NCI-H2171 treated with DMSO at 0.1 percent for 48 hours (cell line): ENCODE data around the gene DLGAP1.
A peak's percentile ranks its signal among the peaks of the same experiment; 100 is the strongest.

Source experiments
- DNase-seq: peaks from one replicate; lab custom pipeline; 2025; lab: John Stamatoyannopoulos, UW

The DLGAP1 gene

DNA sequence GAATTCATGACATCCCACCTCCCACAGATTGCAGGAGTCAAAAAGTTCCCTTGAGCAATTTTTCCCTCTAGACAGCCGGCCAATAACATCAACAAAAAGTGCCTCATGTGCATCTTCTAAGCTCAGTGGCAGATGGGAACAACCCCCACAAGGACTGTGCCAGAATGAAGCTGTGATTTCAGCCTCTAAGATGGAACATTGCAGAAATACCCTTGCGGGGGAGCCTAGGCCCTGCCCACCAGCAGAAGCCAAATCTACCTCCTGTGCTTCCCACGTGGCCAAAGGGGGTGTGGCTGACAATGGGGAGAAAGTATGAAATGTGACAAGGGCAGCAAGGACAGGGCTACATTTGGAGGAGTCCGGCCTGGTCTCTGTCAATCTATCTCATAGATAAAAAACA is 522.8 kb downstream of the DLGAP1 start:
- DNase-seq, result peak; percentile 52

- no peak for DNase-seq
Measured at GRCh38 chr18:3931542-3932112, 523.5 kb downstream of the DLGAP1 start.

GRCh38 chr18:3931013-3931315 is 524.1 kb downstream of the DLGAP1 start:
- DNase-seq, result no peak

- no peak for DNase-seq
Measured at GRCh38 chr18:3930126-3931012, 524.7 kb downstream of the DLGAP1 start.

DNA sequence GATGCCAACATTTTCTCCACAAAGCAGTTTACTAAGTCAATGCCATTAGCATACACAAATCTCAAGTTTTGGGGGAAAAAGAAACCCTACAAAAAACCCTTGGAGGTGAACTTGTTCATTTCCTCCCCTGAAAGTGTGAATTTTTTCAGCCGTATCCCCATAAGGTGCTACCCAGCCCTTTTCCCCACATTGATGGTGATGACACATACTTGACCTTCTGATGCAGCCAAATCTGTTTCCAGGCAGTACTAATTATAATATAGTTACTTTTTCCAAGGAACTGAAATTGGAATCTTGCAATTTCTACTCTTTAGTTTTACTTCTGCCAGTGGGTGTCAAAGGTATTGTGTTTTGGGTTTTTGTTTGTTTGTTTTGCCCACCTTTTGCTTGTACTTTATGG is 530.7 kb downstream of the DLGAP1 start:
- DNase-seq, result no peak

- DNase-seq, result no peak
Measured at GRCh38 chr18:3923750-3924149, 531.4 kb downstream of the DLGAP1 start.

- DNase-seq, result no peak
Measured at GRCh38 chr18:3921826-3922225, 533.3 kb downstream of the DLGAP1 start.

DNA sequence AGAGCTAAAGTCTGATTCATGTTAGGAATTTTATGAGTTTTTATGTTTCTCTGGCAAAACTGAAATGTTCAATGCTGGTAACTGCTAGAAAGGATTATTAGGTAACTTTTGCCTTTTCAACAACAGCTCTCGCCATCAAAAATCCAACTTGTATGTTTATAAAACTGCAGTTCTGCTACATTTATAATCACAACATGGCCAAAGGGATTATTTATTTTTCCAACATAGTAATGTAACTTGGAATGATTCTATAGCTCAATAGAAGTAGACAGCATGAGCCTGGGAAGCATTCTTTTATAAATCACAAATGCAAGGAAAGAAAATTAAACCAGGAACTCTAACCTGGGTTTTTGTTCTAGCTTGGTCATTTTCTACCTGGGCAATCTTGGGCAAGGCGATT is 534.3 kb downstream of the DLGAP1 start:
- no peak for DNase-seq

DNA sequence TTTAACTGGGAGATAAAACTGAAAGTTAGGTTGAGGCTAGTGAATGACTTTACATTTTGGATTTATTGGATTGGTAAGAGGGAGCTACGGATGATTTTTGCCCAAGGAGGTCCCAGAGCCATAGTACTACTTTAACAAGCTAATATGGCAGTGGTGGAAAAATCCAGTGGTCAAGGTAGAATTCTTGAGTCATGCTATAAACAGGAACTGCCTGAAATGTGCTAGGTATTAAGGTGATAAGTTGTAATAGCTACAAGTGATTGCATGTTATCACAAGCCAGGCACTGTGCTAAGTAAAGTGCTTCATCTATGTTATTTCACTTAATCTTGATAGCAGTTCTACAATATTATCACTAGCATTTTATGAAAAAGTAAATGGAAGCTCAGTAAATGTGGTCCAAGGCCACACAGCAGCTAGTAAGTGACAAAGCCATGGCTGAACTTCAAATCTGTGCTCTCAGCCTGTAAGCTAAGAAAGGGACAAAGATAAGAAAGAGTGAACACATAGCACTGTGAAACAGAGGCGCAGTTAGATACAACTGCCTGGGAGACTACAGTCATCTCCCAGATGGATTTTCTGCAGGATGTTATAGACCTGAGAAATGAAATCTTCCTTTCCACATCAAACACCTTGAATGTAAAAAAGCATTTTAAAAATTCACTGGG is 535.6 kb downstream of the DLGAP1 start:
- no peak for DNase-seq

GRCh38 chr18:3916082-3916481 is 539.0 kb downstream of the DLGAP1 start:
- peak; percentile 83 for DNase-seq

GRCh38 chr18:3914833-3915610 is 540.1 kb downstream of the DLGAP1 start:
- DNase-seq, result peak; percentile 97

DNA sequence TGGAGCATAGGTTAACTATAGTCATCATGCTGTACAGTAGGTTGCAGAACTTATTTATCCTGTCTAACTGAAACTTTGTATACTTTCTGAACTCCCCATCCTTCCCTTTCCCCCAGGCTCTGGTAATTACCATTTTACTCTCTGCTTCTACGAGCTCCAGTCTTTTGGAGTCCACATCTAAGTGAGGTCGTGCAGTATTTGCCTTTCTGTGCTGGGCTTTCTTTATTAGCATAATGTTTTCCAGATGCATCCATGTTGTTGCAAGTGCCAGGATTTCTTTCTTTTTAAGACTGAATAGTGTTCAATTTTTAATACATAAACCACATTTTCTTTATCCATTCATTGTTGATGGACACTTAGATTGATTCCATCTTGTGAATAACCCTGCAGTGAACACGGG is 541.0 kb downstream of the DLGAP1 start:
- no peak for DNase-seq

GRCh38 chr18:3912705-3913104 is 542.4 kb downstream of the DLGAP1 start:
- no peak for DNase-seq

- DNase-seq, result no peak
Measured at GRCh38 chr18:3911413-3911812, 543.7 kb downstream of the DLGAP1 start.

- peak; percentile 31 for DNase-seq
Measured at GRCh38 chr18:3910512-3910911, 544.6 kb downstream of the DLGAP1 start.

GRCh38 chr18:3907955-3908354 is 547.2 kb downstream of the DLGAP1 start:
- no peak for DNase-seq

GRCh38 chr18:3906116-3906750 is 548.9 kb downstream of the DLGAP1 start:
- DNase-seq, result no peak

GRCh38 chr18:3903337-3903736 is 551.8 kb downstream of the DLGAP1 start:
- no peak for DNase-seq

- no peak for DNase-seq
Measured at GRCh38 chr18:3902676-3903075, 552.4 kb downstream of the DLGAP1 start.

DNA sequence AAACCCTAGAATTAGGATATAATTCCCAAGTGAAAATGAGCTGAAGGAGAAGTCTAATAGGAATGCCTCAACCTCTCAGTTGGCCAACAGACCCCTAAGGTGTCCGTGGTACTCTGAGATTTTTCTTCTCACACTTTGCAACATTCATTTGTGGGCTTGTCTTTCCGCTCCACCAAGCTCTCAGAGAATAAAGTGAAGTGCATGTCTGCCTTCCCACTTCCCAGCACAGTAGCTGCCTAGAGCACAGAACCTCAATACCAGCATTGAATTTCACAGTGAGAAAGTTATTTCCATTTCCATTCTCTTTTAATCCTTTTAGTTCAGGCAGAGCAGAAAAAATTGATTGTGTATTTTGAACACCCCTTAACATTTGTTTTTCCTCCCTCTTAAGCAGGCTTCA is 553.3 kb downstream of the DLGAP1 start:
- DNase-seq, result peak; percentile 20

GRCh38 chr18:3901042-3901441 is 554.1 kb downstream of the DLGAP1 start:
- DNase-seq, result no peak

- DNase-seq, result no peak
Measured at GRCh38 chr18:3900327-3900726, 554.8 kb downstream of the DLGAP1 start.
